COLO668 (cell line): Measurements from ENCODE around the gene CD63.

Experiments used
- DNase-seq: peaks from one replicate; lab custom pipeline; 2025; ENCODE audit not compliant: unreplicated experiment; lab: John Stamatoyannopoulos, UW

The CD63 gene

DNA sequence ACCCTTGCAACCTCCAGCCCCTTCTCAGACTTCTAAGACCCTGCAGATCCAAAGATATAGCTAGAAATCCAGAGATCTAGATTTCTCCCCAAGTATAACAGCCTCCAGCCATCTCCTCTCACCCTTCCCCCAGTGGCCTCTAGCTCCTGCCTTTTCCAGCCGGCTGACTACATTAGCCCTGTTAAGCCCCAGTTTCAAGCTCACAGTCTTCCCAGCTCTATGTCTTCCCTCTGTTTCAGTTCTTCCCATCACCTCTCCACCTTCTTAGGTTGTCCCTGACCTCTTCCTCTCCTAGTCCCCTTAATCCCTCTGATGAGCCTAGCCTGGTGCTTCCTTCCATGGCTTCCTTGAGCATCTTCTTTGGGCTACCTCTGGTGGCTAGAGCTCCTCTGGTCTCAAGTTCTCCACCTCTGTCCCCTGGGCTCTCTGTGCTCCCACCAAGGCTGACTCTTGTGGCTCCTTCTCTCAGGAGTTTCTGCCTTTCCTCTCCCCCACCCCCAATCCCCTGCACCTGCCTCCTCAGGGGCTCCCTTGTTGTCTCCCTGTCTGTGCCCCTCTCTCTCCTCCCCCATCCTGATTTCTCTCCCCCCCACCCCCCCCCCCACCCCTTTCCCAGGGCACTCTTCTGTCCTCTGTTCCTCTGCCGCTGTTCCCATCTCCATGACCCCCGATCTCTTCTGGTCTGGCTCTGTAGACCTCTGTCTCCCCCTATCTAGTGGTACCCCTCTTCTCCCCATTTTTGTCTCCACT lies 13.3 kb upstream of the CD63 start:
- DNase-seq = no peak

GRCh38 chr12:55739025-55739378 lies 10.2 kb upstream of the CD63 start:
- DNase-seq = no peak

DNA sequence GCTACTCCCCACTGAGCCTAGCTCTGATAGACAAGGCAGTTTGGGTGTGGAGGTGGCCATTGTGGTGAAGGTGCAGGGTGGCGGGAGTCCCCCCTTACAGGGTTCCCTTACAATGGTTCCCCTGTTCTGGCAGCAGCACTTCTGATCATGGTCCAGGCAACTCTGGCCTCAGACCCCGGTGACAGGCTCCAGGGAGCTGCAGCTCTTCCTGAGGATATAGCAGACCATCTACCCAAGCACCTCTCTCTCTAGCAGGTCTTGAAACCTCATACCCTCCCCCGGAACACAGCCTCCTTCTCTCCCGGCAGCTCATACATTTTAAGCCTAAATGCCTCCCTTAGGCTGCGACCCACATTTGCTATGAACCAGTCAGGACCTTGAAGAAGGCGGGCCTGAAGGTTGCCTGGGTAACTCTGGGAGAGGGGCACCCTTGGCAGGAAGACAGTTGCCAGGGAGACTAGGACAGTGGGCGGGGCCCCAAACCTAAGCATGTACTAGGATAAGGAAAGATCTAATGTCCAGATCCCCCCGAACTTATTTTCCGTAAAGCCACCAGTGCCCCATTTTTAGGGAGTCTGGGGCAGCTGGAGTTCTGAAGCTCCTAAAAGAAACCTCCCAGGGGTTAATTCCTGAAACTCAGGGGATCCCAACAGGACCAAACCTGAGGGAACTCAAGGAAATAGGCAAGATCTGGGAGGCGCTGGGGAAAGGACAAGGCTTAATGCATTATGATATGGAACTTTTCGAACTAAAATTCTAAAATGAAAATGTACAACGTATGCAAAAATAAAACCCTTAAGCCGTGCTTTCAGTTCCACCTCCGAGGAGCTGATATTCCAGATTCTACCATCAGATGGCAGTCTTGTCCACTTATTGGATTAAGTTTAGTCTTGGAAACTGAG lies 9.6 kb upstream of the CD63 start:
- peak; percentile 60 for DNase-seq

GRCh38 chr12:55737581-55738122 lies 8.8 kb upstream of the CD63 start:
- DNase-seq = no peak

GRCh38 chr12:55736780-55737580 lies 8.2 kb upstream of the CD63 start:
- peak; percentile 51 for DNase-seq

- no peak for DNase-seq
These were observed 7.3 kb upstream of the CD63 start for GRCh38 chr12:55736076-55736475.

GRCh38 chr12:55734595-55734994 lies 5.8 kb upstream of the CD63 start:
- DNase-seq = no peak

- DNase-seq = no peak
These were observed 5.0 kb upstream of the CD63 start for GRCh38 chr12:55733858-55734257.

DNA sequence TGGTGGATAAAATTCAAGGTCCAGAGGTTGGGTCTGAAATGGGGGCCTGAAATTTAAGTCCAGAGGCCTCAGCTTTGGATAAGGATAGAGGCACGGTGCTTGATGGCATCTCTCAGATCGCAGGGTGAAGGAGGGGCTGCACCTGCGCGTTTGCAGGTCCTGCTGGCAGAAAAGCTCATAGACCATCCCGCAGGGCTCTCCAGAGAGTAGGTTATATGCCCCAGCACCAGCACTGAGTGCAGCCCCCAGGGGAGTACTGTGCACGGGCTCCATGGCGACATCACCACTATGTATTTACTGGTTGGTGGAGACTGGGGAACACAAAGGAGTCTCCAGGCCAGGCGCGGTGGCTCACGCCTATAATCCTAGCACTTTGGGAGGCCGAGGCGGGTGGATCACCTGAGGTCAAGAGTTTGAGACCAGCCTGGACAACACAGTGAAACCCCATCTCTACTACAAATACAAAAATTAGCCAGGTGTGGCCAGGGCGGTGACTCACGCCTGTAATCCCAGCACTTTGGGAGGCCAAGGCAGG lies 4.3 kb upstream of the CD63 start:
- DNase-seq = no peak

- no peak for DNase-seq
These were observed 3.5 kb upstream of the CD63 start for GRCh38 chr12:55732288-55732687.

DNA sequence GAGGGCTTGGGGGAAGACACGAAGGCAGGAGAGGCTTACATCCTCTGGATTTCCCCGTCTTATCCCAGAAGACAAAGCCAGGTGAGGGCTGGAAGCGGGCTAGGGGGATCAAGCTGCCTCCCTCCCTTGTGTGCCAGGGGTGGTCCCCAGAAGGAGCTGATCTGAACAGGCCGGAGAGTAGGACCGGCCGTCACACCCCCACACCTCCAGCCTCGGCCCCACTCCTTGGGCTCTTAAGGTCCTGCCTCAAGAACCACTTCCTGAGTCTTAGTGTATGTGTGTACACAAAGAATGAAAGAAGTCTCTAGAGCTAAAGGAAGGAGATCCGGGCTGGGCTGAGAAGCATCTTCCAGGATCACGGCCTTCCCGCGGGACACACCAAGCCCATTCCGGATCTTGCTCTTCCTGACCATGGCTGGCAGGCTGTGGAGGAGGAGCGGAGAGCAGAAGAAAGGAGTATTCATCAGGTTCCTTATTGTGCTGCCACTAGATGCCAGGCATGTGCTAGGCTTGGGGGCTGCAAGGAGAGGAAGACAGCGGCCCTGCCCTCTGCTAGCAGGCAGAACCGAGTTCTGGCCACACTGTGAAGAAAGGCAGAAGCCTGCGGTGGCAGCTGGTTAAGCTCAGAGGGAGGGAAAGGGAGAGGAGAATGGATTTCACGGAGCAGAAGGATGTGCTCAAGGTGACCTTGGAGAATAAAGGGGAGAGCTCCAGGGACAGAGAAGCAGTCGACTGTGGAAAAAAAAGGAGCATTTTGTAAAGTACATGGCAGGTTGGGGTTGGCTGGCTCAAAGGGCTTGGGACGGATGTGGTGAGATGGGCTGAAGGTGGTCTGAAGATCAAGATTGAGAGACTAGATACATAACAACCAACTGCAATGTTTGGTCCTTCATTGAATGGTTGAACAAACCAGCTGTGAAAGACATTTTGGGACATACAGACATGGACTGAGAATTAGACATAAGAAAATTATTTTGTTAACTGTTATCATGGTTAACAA lies 1.3 kb upstream of the CD63 start:
- no peak for DNase-seq

DNA sequence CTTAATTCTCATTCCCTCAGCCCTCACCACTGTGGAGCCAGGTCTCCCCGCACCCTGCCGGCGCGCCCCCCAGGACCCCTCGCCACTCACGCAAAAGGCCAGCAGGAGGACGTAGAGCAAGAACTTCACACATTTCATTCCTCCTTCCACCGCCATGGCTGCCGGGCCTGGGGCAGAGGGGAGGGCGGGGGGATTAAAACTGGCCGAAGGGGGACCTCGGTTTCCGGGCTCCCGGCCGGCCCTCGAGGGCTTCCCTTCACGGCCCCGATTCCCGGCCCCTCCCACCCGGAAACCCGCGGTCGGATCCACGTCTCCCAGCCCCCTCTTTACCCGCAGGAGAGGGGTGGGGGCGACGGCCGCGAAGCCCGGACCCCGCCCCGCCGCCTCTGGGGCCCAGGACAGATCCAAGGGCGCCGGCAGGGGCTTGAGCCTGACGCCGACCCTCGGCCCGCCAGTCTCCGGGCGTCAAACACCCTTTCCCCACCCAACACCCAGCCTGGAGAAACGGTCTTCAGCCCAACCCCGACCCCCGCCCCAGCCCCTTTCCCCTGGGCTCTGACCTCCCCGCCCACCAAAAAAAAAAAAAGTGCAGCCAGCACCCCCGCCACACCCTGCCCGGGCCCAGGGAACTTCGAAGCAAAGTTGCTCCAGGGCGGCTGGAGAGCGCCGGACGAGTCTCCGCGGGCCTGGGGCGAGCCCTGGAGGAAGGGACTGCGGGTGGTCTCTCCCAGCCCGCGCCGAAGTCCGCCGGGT lies 447 bp downstream of the CD63 start:
- DNase-seq = peak; percentile 71

DNA sequence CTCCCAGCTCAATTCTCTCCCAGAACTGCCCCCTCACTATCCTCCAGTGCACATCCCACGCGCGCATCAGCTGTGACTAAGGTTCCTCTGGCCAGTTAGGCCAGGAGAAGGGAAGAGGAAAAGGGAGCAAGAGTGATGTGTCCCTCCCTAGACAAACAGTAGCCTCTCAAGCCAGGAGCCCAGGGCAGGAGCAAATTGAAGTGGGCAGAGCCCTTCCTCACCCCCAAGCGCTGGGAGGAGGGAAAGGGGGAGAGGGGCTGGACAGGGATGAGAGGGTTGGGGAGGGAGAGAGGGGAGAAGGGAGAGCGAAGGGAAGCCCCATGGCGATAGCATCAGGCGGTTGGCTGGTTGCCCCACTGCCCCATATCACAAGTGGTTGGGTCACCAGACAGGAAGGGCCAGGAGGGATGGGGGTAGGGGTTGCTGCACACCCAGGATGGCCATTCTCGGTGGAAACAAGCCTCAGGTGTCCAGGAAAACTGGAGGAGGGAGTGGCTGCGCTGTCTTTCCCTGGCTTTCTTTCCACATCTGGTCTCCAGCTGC lies 1.1 kb downstream of the CD63 start:
- DNase-seq = peak; percentile 17

GRCh38 chr12:55726971-55727370 lies 1.8 kb downstream of the CD63 start:
- DNase-seq = no peak

GRCh38 chr12:55725556-55725955 lies 3.3 kb downstream of the CD63 start:
- DNase-seq = no peak

- no peak for DNase-seq
These were observed 3.9 kb downstream of the CD63 start for GRCh38 chr12:55724940-55725309.

DNA sequence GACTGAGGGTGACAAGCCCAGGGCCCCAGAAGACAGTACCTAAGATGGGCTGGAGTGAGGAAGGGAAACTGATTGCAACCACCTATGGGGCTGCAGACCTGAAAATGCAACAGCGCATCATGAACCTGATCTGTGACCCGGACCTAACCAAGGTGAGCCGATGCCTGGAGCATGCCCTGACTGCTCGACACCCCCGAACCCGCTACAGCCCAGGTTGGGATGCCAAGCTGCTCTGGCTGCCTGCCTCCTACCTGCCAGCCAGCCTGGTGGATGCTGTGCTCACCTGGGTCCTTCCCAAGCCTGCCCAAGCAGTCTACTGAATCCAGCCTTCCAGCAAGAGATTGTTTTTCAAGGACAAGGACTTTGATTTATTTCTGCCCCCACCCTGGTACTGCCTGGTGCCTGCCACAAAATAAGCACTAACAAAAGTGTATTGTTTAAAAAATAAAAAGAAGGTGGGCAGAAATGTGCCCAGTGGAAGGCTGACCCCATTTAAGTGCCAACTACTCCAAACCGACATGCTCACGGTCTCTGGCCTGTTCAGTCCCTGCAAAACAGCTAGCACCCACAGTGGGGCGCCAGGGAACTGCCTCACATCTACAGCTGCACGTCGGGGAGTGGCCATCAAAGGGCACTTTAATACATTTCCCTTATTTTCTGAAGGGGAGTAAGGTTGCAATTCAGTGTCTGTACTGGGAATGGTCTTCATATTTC lies 4.4 kb downstream of the CD63 start:
- peak; percentile 21 for DNase-seq

DNA sequence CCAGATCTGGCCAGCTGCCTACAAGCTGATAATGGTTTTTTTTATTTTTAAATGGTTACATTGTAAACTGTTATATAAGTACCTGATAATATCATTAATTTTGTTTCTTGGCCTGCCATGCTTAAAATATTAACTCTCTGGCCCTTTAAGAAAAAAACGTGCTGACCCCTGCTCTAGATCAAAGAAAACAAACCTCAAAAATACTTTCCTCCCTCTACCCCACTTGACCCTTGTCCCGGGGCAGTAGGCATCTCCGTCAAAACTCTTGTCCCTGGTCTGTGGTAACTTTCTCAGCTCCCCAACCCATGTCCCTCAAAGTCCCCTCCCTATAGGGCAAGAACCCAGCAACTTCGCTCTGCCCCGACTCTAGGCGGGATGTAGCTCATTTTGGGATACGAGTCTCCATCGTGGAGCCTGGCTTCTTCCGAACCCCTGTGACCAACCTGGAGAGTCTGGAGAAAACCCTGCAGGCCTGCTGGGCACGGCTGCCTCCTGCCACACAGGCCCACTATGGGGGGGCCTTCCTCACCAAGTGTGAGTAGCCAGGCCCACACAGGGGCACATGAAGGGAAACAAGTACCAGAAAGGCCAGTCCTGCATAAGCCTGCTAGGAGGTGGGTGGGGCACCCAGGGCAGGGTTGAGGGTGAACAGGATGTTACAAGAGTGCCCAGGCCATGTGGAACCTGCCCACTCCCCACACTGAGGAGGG lies 5.1 kb downstream of the CD63 start:
- DNase-seq = no peak
